Lower leg skin (tissue), 4 donors: ENCODE results near the gene SMIM36. TPM values are rescaled to one million over a fixed set of nuclear protein-coding genes. Genes with fewer than 3 reads are reported as not detected.

Experiments used
- DNase-seq, 2 donors: peaks; one replicate each; pipeline ENCODE4 v3.0.0-alpha.2; 2019; ENCODE audit warnings: low spot score in 2 of 2
- H3K4me3 ChIP-seq: fragments of 200-600 bp; sonication (generic); 2 replicates; pipeline ENCODE4 v1.5.1; 2017; ENCODE audit warnings: mild to moderate bottlenecking, low read depth; ENCODE audit not compliant: poor library complexity, severe bottlenecking
- CTCF ChIP-seq, 3 donors: fragments of 450-650 bp; IDR thresholded peaks; one replicate each; pipeline ENCODE4 v1.5.1; 2016; ENCODE audit warnings: antibody characterized with exemption in 3 of 3, mild to moderate bottlenecking in 3 of 3, moderate library complexity in 2 of 3
- POLR2A ChIP-seq, 2 donors: fragments of 450-650 bp; IDR thresholded peaks; one replicate each; pipeline ENCODE4 v1.6.1; 2016 to 2017; ENCODE audit warnings: antibody characterized with exemption in 2 of 2, mild to moderate bottlenecking in 1 of 2, moderate library complexity in 1 of 2
- WGBS, 2 donors: methylation state at CpG; one replicate each; pipeline ENCODE4 v1.1.5; 2018; 5-methylcytosine and 5-hydroxymethylcytosine counted together
- intact Hi-C: fragments of 100-400 bp; cut with DNase I; formaldehyde crosslinking; loops from one replicate; pipeline ENCODE4 v1.15.0; 2023; ENCODE audit warnings: low total_unique reads
- total RNA-seq, 4 donors: library from RNA; depleted of rRNA; stranded (reverse); fragments of >200 nt; gene quantifications; one replicate each; pipeline ENCODE4 v1.1.0, GENCODE V29; 2016

Gene SMIM36
- total RNA-seq, 4 donors from 2014 or later = not detected

- intact Hi-C loops = no loop called here
- no peak for DNase-seq
- no peak overlapping the region for H3K4me3 ChIP-seq
- TF ChIP-seq CTCF (IDR thresholded peaks at IDR 0.05) (no peak), POLR2A (IDR thresholded peaks at IDR 0.05) (no peak)
- 52 to 55% methylated on average over 8 of the region's 8 CpGs for WGBS, 2 donors
Observed at GRCh38 chr17:55496094-55496881, 15.0 kb downstream of the SMIM36 start.

- DNase-seq = no peak
- no peak overlapping the region for H3K4me3 ChIP-seq
- intact Hi-C loops = no loop called here
- WGBS, 2 donors = 44 to 46% methylated on average over 3 of the region's 3 CpGs
- TF ChIP-seq CTCF (IDR thresholded peaks at IDR 0.05) (no peak), POLR2A (IDR thresholded peaks at IDR 0.05) (no peak)
Observed at GRCh38 chr17:55495239-55495638, 16.0 kb downstream of the SMIM36 start.

- intact Hi-C loops = no loop called here
- H3K4me3 ChIP-seq = no peak overlapping the region
- DNase-seq = no peak
- WGBS, 2 donors = 61 to 62% methylated on average over 7 of the region's 7 CpGs
- TF ChIP-seq POLR2A (IDR thresholded peaks at IDR 0.05) (no peak), CTCF (IDR thresholded peaks at IDR 0.05) (no peak)
Observed at GRCh38 chr17:55492781-55493341, 18.4 kb downstream of the SMIM36 start.

- no peak overlapping the region for H3K4me3 ChIP-seq
- intact Hi-C loops = no loop called here
- no peak for DNase-seq
- TF ChIP-seq POLR2A (IDR thresholded peaks at IDR 0.05) (no peak), CTCF (IDR thresholded peaks at IDR 0.05) (no peak)
- 71% methylated on average over 4 of the region's 4 CpGs for WGBS, 2 donors
Observed at GRCh38 chr17:55490376-55490775, 20.9 kb downstream of the SMIM36 start.

DNA sequence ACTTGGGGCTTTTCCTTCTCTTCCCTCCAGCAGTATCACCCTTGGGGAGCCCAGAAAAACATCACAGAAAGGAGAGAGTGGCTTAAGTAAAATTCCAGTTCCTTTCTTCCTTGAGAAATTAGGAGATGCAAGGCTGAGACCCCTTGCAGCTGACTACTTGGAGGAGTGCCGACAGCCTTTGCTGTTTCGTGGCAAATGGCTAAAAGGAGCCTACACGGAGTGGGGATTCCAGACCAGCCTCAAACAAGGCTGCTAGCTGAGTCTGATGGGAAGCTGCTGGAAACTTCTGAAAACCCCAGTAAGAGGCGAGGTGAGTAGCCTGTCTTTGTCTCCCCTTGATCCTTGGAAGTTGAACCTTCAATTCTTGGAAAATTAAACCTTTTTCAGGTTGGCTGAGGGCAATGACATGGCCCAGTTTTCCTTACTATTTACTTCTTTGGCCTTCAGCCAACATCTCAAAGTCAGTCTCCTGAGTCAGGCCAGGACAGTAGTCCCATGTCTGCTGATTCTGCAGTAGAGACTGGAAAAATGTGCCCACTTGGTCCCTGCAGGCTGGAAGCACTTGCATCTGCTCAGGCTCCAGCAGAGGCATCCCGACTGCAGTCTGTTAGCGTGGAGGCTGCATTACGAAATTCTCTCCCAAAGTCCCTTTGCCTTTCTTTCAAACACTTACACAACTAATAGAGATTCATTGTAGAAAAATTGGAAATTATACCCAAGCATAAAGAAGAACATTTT, 23.4 kb downstream of the SMIM36 start:
- no peak overlapping the region for H3K4me3 ChIP-seq
- intact Hi-C loops = no loop called here
- 55 to 73% methylated on average over 7 of the region's 7 CpGs for WGBS, 2 donors
- no peak for TF ChIP-seq POLR2A (IDR thresholded peaks at IDR 0.05)
- no peak for DNase-seq

- TF ChIP-seq CTCF (IDR thresholded peaks at IDR 0.05) (no peak), POLR2A (IDR thresholded peaks at IDR 0.05) (no peak)
- intact Hi-C loops = no loop called here
- 94 to 98% methylated on average over 2 of the region's 2 CpGs for WGBS, 2 donors
- no peak for DNase-seq
- H3K4me3 ChIP-seq = no peak overlapping the region
Observed at GRCh38 chr17:55484575-55484974, 26.7 kb downstream of the SMIM36 start.
